Muscle layer of colon (tissue), 2 donors: Measurements from ENCODE around the gene KANK4.

Source experiments
- H3K27ac ChIP-seq: one replicate; pipeline ENCODE4 v1.7.0; 2013; ENCODE audit warnings: low read depth, mild to moderate bottlenecking, low read length, moderate library complexity
- H3K27me3 ChIP-seq, 2 donors: one replicate each; pipeline ENCODE4 v1.7.0; 2013; ENCODE audit warnings: low read length in 2 of 2, mild to moderate bottlenecking in 2 of 2; ENCODE audit not compliant: insufficient read depth in 2 of 2, control insufficient read depth in 1 of 2
- H3K36me3 ChIP-seq: one replicate; pipeline ENCODE4 v1.7.0; 2013; ENCODE audit warnings: mild to moderate bottlenecking, low read length; ENCODE audit not compliant: insufficient read depth
- H3K4me1 ChIP-seq: one replicate; pipeline ENCODE4 v1.7.0; 2013; ENCODE audit warnings: mild to moderate bottlenecking, low read length; ENCODE audit not compliant: insufficient read depth
- H3K4me3 ChIP-seq, 2 donors: one replicate each; pipeline ENCODE4 v1.7.0; 2013; ENCODE audit warnings: low read length in 2 of 2, low read depth in 1 of 2, mild to moderate bottlenecking in 1 of 2, moderate library complexity in 1 of 2
- H3K9ac ChIP-seq: one replicate; pipeline ENCODE4 v1.7.0; 2013; ENCODE audit warnings: low read length
- H3K9me3 ChIP-seq: one replicate; pipeline ENCODE4 v1.7.0; 2013; ENCODE audit warnings: mild to moderate bottlenecking, low read length
- donor health status: abdominal sarcoma.
- donor health status: Adenocarcinoma of cecum.

KANK4 gene

GRCh38 chr1:62318756-62319544 is at the start of gene KANK4:
Gene KANK4, minus strand, starts transcription at chr1:62319434. Its CDS starts 37,870 bp downstream, at chr1:62281564.
- H3K9ac ChIP-seq: no peak within 1 kb of the TSS
- no peak within 1 kb of the TSS for H3K4me3 ChIP-seq
- no peaks in the 10 kb centered on the region for H3K4me1 ChIP-seq
- no peaks in the 10 kb centered on the region for H3K36me3 ChIP-seq
- no peak within 1 kb of the TSS for H3K27ac ChIP-seq
- no peaks in the 10 kb centered on the region for H3K9me3 ChIP-seq
- peaks cover 10 to 13% of the 10 kb centered on the region in 2 donors for H3K27me3 ChIP-seq

DNA sequence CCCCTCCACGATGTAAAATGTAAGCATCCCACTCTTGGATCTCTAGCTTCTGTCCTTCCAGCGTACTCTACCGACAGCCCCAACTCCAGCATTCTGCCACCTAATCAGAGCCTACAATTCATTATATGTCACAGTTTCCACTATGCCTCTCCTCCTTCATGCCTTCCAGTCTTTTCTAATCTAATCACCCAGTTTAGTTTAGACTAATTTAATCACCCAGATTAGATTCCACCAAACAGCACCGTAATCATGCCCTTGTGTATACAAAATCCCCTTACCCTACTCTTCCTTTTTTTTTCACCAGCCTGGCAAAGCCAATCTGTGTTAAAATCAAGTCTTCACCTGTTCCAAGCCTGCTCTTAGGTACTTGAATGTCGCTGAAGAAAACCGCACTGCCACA is 49.8 kb upstream of the KANK4 start:
- H3K4me3 ChIP-seq: no peak overlapping the region
- no peaks in the 10 kb centered on the region for H3K36me3 ChIP-seq
- no peak overlapping the region for H3K27ac ChIP-seq
- no peaks in the 10 kb centered on the region for H3K4me1 ChIP-seq
- H3K9me3 ChIP-seq: no peaks in the 10 kb centered on the region
- H3K9ac ChIP-seq: no peak overlapping the region
- H3K27me3 ChIP-seq: no peaks in the 10 kb centered on the region

DNA sequence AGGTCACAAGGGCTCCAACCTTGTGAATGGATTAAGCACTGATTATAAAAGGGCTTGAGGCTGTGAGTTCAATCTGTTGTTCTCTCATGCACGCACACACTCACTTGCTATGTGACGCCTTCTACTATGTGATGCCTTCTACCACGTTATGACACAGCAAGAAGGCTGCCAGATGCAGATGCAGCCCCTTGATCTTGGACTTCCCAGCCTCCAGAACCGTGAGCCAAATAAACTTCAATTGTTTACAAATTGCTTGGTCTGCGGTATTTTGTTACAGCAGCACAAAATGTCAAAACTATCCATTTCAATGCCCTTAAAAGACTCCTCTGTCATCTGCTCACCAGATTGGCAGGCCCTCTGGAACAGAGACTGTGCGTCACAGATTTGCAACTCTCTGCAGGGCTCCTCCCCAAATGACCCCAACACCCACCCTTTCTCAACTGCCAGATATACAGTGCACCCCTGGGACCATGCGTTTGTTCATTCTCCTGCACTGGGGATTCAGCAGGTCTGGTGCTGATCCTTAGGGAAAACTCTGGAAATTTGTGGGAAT is 47.8 kb upstream of the KANK4 start:
- no peaks in the 10 kb centered on the region for H3K27me3 ChIP-seq
- H3K27ac ChIP-seq: no peak overlapping the region
- H3K9ac ChIP-seq: no peak overlapping the region
- H3K4me1 ChIP-seq: no peaks in the 10 kb centered on the region
- H3K4me3 ChIP-seq: no peak overlapping the region
- no peaks in the 10 kb centered on the region for H3K9me3 ChIP-seq
- no peaks in the 10 kb centered on the region for H3K36me3 ChIP-seq

- no peaks in the 10 kb centered on the region for H3K27me3 ChIP-seq
- no peaks in the 10 kb centered on the region for H3K9me3 ChIP-seq
These were observed 45.5 kb upstream of the KANK4 start for GRCh38 chr1:62364721-62365120.

DNA sequence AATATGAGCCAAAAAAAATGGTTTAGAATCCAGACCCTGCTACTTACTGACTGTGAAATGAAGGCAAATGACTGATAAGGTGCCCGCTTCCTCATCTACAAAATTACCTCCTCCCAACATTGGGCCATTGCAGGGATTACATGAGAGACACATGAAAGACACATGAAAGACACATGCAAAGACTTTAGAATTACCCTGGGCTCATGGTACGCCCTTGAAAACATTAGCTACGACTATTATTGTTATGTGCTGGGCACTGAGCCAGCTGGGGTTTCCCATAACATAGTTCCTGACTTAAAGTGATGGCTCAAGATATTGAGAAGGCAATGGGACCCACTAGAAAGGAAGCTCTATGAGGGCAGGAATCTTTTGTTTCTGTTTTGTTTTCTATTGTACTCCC is 43.7 kb upstream of the KANK4 start:
- H3K27me3 ChIP-seq: no peaks in the 10 kb centered on the region
- H3K9me3 ChIP-seq: no peaks in the 10 kb centered on the region
- H3K4me3 ChIP-seq: no peak overlapping the region
- no peaks in the 10 kb centered on the region for H3K36me3 ChIP-seq
- no peak overlapping the region for H3K27ac ChIP-seq
- no peaks in the 10 kb centered on the region for H3K4me1 ChIP-seq
- no peak overlapping the region for H3K9ac ChIP-seq

More at GRCh38 chr1:62364721-62365120, 45.5 kb upstream of the KANK4 start:
- Histone ChIP-seq H3K9ac (no peak overlapping the region), H3K4me3 (no peak overlapping the region), H3K36me3 (no peaks in the 10 kb centered on the region), H3K27ac (no peak overlapping the region), H3K4me1 (no peaks in the 10 kb centered on the region)

- Histone ChIP-seq H3K4me3 (no peak overlapping the region), H3K4me1 (no peaks in the 10 kb centered on the region), H3K27ac (no peak overlapping the region), H3K9me3 (no peaks in the 10 kb centered on the region), H3K36me3 (no peaks in the 10 kb centered on the region), H3K27me3 (no peaks in the 10 kb centered on the region), H3K9ac (no peak overlapping the region)
These were observed 43.1 kb upstream of the KANK4 start for GRCh38 chr1:62362061-62362917.

GRCh38 chr1:62361431-62361830 is 42.2 kb upstream of the KANK4 start:
- no peak overlapping the region for H3K27ac ChIP-seq
- H3K4me1 ChIP-seq: no peaks in the 10 kb centered on the region
- H3K4me3 ChIP-seq: no peak overlapping the region
- H3K9ac ChIP-seq: no peak overlapping the region
- H3K36me3 ChIP-seq: no peaks in the 10 kb centered on the region
- no peaks in the 10 kb centered on the region for H3K9me3 ChIP-seq
- H3K27me3 ChIP-seq: no peaks in the 10 kb centered on the region

- Histone ChIP-seq H3K4me3 (no peak overlapping the region), H3K9me3 (no peaks in the 10 kb centered on the region), H3K36me3 (no peaks in the 10 kb centered on the region), H3K9ac (no peak overlapping the region), H3K27me3 (no peaks in the 10 kb centered on the region), H3K4me1 (no peaks in the 10 kb centered on the region), H3K27ac (no peak overlapping the region)
These were observed 39.6 kb upstream of the KANK4 start for GRCh38 chr1:62358665-62359373.

GRCh38 chr1:62357916-62358315 is 38.7 kb upstream of the KANK4 start:
- H3K27ac ChIP-seq: no peak overlapping the region

GRCh38 chr1:62356257-62356835 is 37.1 kb upstream of the KANK4 start:
- no peak overlapping the region for H3K27ac ChIP-seq
- no peaks in the 10 kb centered on the region for H3K27me3 ChIP-seq
- H3K36me3 ChIP-seq: no peaks in the 10 kb centered on the region
- no peaks in the 10 kb centered on the region for H3K4me1 ChIP-seq
- H3K9ac ChIP-seq: no peak overlapping the region
- no peaks in the 10 kb centered on the region for H3K9me3 ChIP-seq
- no peak overlapping the region for H3K4me3 ChIP-seq

More at GRCh38 chr1:62357916-62358315, 38.7 kb upstream of the KANK4 start:
- no peaks in the 10 kb centered on the region for H3K4me1 ChIP-seq
- no peaks in the 10 kb centered on the region for H3K27me3 ChIP-seq
- no peak overlapping the region for H3K4me3 ChIP-seq
- H3K9ac ChIP-seq: no peak overlapping the region
- no peaks in the 10 kb centered on the region for H3K9me3 ChIP-seq
- H3K36me3 ChIP-seq: no peaks in the 10 kb centered on the region

- no peak overlapping the region for H3K27ac ChIP-seq
- H3K9ac ChIP-seq: no peak overlapping the region
- H3K4me3 ChIP-seq: no peak overlapping the region
- no peaks in the 10 kb centered on the region for H3K9me3 ChIP-seq
- no peaks in the 10 kb centered on the region for H3K4me1 ChIP-seq
- no peaks in the 10 kb centered on the region for H3K27me3 ChIP-seq
- no peaks in the 10 kb centered on the region for H3K36me3 ChIP-seq
These were observed 35.9 kb upstream of the KANK4 start for GRCh38 chr1:62355095-62355494.
